ENCODE results near the gene SLC18A3.

Gene SLC18A3

GRCh38 chr10:49571388-49571787 is 38.7 kb upstream of the SLC18A3 start:
- DNase-seq (ENCODE audit: low read depth): no peak
- no peak overlapping the region for H3K4me3 ChIP-seq (ENCODE audit: low read depth, low read length)
- TF ChIP-seq CTCF (IDR thresholded peaks at IDR 0.05; ENCODE audit: low read depth, low read length, missing control alignments): no peak

- H3K4me3 ChIP-seq (ENCODE audit: low read depth, low read length): no peak overlapping the region
- DNase-seq (ENCODE audit: low read depth): no peak
- TF ChIP-seq CTCF (IDR thresholded peaks at IDR 0.05; ENCODE audit: low read depth, low read length, missing control alignments): no peak
Measured at GRCh38 chr10:49572594-49573114, 37.5 kb upstream of the SLC18A3 start.

GRCh38 chr10:49575489-49576072 is 34.5 kb upstream of the SLC18A3 start:
- DNase-seq (ENCODE audit: low read depth): no peak

GRCh38 chr10:49577182-49577925 is 32.8 kb upstream of the SLC18A3 start:
- H3K4me3 ChIP-seq (ENCODE audit: low read depth, low read length): no peak overlapping the region
- TF ChIP-seq CTCF (IDR thresholded peaks at IDR 0.05; ENCODE audit: low read depth, low read length, missing control alignments): no peak
- DNase-seq (ENCODE audit: low read depth): no peak

More at GRCh38 chr10:49575489-49576072, 34.5 kb upstream of the SLC18A3 start:
- H3K4me3 ChIP-seq (ENCODE audit: low read depth, low read length): no peak overlapping the region
- TF ChIP-seq CTCF (IDR thresholded peaks at IDR 0.05; ENCODE audit: low read depth, low read length, missing control alignments): no peak

GRCh38 chr10:49578392-49578791 is 31.7 kb upstream of the SLC18A3 start:
- TF ChIP-seq CTCF (IDR thresholded peaks at IDR 0.05; ENCODE audit: low read depth, low read length, missing control alignments): no peak
- no peak overlapping the region for H3K4me3 ChIP-seq (ENCODE audit: low read depth, low read length)
- DNase-seq (ENCODE audit: low read depth): no peak

- no peak for DNase-seq (ENCODE audit: low read depth)
- no peak for TF ChIP-seq CTCF (IDR thresholded peaks at IDR 0.05; ENCODE audit: low read depth, low read length, missing control alignments)
- no peak overlapping the region for H3K4me3 ChIP-seq (ENCODE audit: low read depth, low read length)
Measured at GRCh38 chr10:49579621-49580020, 30.5 kb upstream of the SLC18A3 start.
